MM.1S (cell line): ENCODE results near the gene CALU.
A peak's percentile ranks its signal among the peaks of the same experiment; 100 is the strongest.

Experiments
- DNase-seq: peaks from one replicate; pipeline ENCODE4 v3.0.0-alpha.2; 2015
- H2AFZ ChIP-seq: fragments of 300-600 bp; sonication (generic); 2 replicates; pipeline ENCODE4 v1.6.0; 2016; ENCODE audit warnings: antibody characterized with exemption, low read length
- H3F3A ChIP-seq: fragments of 300-600 bp; sonication (generic); 2 replicates; pipeline ENCODE4 v1.6.1; 2016; ENCODE audit warnings: mild to moderate bottlenecking, antibody characterized with exemption, low read length, moderate library complexity, mixed read lengths; ENCODE audit not compliant: insufficient read depth
- H3K27ac ChIP-seq: fragments of 300-600 bp; sonication (generic); 2 replicates; pipeline ENCODE4 v1.5.1; 2016; ENCODE audit warnings: mild to moderate bottlenecking, low read length
- H3K27me3 ChIP-seq: fragments of 300-600 bp; sonication (generic); replicated peaks from 2 replicates; pipeline ENCODE4 v1.6.0; 2016; ENCODE audit warnings: low read length; ENCODE audit not compliant: insufficient read depth
- H3K36me3 ChIP-seq: fragments of 300-600 bp; sonication (generic); replicated peaks from 2 replicates; pipeline ENCODE4 v1.6.1; 2016; ENCODE audit warnings: mild to moderate bottlenecking, low read length, mixed read lengths; ENCODE audit not compliant: insufficient read depth
- H3K4me1 ChIP-seq: fragments of 300-600 bp; sonication (generic); 2 replicates; pipeline ENCODE4 v1.6.1; 2016; ENCODE audit warnings: low read length, mixed read lengths
- H3K4me2 ChIP-seq: fragments of 300-600 bp; sonication (generic); 2 replicates; pipeline ENCODE4 v1.6.0; 2016; ENCODE audit warnings: low read depth, low read length
- H3K4me3 ChIP-seq: fragments of 300-600 bp; sonication (generic); 2 replicates; pipeline ENCODE4 v1.5.1; 2016; ENCODE audit warnings: low read length, mixed read lengths
- H3K79me2 ChIP-seq: fragments of 300-600 bp; sonication (generic); 2 replicates; pipeline ENCODE4 v1.6.1; 2016; ENCODE audit warnings: mixed run types, low read length, mixed read lengths
- H3K9ac ChIP-seq: fragments of 300-600 bp; sonication (generic); 2 replicates; pipeline ENCODE4 v1.6.1; 2016; ENCODE audit warnings: low read length, mixed read lengths
- H3K9me2 ChIP-seq: fragments of 300-600 bp; sonication (generic); replicated peaks from 2 replicates; pipeline ENCODE4 v1.6.1; 2016; ENCODE audit warnings: mild to moderate bottlenecking, low read length, mixed read lengths; ENCODE audit not compliant: insufficient read depth
- H3K9me3 ChIP-seq: fragments of 300-600 bp; sonication (generic); replicated peaks from 2 replicates; pipeline ENCODE4 v1.6.1; 2016; ENCODE audit warnings: mild to moderate bottlenecking, low read length, mixed read lengths; ENCODE audit not compliant: insufficient read depth
- H4K20me1 ChIP-seq: fragments of 300-600 bp; sonication (generic); 2 replicates; pipeline ENCODE4 v1.6.1; 2016; ENCODE audit warnings: mild to moderate bottlenecking, low read length, moderate library complexity, mixed read lengths; ENCODE audit not compliant: insufficient read depth
- CTCF ChIP-seq: fragments of 300-600 bp; sonication (generic); IDR thresholded peaks from 2 replicates; pipeline ENCODE4 v1.5.1; 2016; ENCODE audit warnings: antibody characterized with exemption, low read length, mixed read lengths
- EZH2 ChIP-seq: fragments of 300-600 bp; sonication (generic); optimal IDR thresholded peaks from 2 replicates; pipeline ENCODE3; 2017; ENCODE audit warnings: low read depth, mild to moderate bottlenecking, antibody characterized with exemption, low read length, mixed read lengths
- EZH2phosphoT487 ChIP-seq: fragments of 300-600 bp; sonication (generic); IDR thresholded peaks from 2 replicates; pipeline ENCODE4 v1.6.1; 2018; ENCODE audit warnings: antibody characterized with exemption, low read length

The CALU gene

GRCh38 chr7:128739048-128739962, at the start of gene CALU:
TSS of gene CALU (plus strand) at chr7:128739359. CDS start at chr7:128748584, 9,225 bp downstream.
- peaks cover 32% of the 10 kb centered on the region for H4K20me1 ChIP-seq

GRCh38 chr7:128691227-128691626, 47.9 kb upstream of the CALU start:
- Histone ChIP-seq H3K27ac (no peak overlapping the region), H3K4me2 (no peak overlapping the region)
- TF ChIP-seq EZH2 (no peak), EZH2phosphoT487 (no peak), CTCF (no peak)

More at GRCh38 chr7:128739048-128739962, at the start of gene CALU:
- Histone ChIP-seq H2AFZ (peak within 1 kb of the TSS; percentile 78), H3K27ac (peak within 1 kb of the TSS; percentile 55; the same call in 1 of the 2 replicates), H3F3A (peaks cover 4% of the 10 kb centered on the region; the same call in 1 of the 2 replicates), H3K4me1 (peaks cover 16% of the 10 kb centered on the region), H3K79me2 (peaks cover 52% of the 10 kb centered on the region), H3K9me2 (no peaks in the 10 kb centered on the region), H3K9me3 (no peaks in the 10 kb centered on the region), H3K4me2 (peak within 1 kb of the TSS; percentile 80), H3K36me3 (no peaks in the 10 kb centered on the region), H3K27me3 (no peaks in the 10 kb centered on the region), H3K4me3 (peak within 1 kb of the TSS; percentile 94), H3K9ac (peak within 1 kb of the TSS; percentile 91)
- TF ChIP-seq EZH2phosphoT487, result no peak
- TF ChIP-seq EZH2, result no peak
- TF ChIP-seq CTCF, result no peak
- DNase-seq, result peak; percentile 98

GRCh38 chr7:128692623-128693270, 46.4 kb upstream of the CALU start:
- Histone ChIP-seq H3K27ac (no peak overlapping the region), H3K9ac (no peak overlapping the region), H3K4me3 (no peak overlapping the region), H3K36me3 (no peaks in the 10 kb centered on the region), H4K20me1 (no peaks in the 10 kb centered on the region), H3K4me2 (no peak overlapping the region), H2AFZ (no peak overlapping the region), H3K79me2 (no peaks in the 10 kb centered on the region), H3F3A (no peaks in the 10 kb centered on the region), H3K9me3 (no peaks in the 10 kb centered on the region), H3K27me3 (no peaks in the 10 kb centered on the region), H3K4me1 (no peaks in the 10 kb centered on the region), H3K9me2 (no peaks in the 10 kb centered on the region)
- DNase-seq, result no peak
- TF ChIP-seq EZH2 (no peak), EZH2phosphoT487 (no peak), CTCF (no peak)

More at GRCh38 chr7:128691227-128691626, 47.9 kb upstream of the CALU start:
- Histone ChIP-seq H4K20me1 (no peaks in the 10 kb centered on the region), H3K36me3 (no peaks in the 10 kb centered on the region), H3K79me2 (no peaks in the 10 kb centered on the region), H3K4me1 (no peaks in the 10 kb centered on the region), H3K9ac (no peak overlapping the region), H2AFZ (no peak overlapping the region), H3K9me3 (no peaks in the 10 kb centered on the region), H3K4me3 (no peak overlapping the region), H3K27me3 (no peaks in the 10 kb centered on the region), H3K9me2 (no peaks in the 10 kb centered on the region), H3F3A (no peaks in the 10 kb centered on the region)
- DNase-seq, result no peak
